ENCODE data around the gene LEUTX.

LEUTX gene

GRCh38 chr19:39825093-39825463 lies 46.4 kb downstream of the LEUTX start:
- no peak for DNase-seq

DNA sequence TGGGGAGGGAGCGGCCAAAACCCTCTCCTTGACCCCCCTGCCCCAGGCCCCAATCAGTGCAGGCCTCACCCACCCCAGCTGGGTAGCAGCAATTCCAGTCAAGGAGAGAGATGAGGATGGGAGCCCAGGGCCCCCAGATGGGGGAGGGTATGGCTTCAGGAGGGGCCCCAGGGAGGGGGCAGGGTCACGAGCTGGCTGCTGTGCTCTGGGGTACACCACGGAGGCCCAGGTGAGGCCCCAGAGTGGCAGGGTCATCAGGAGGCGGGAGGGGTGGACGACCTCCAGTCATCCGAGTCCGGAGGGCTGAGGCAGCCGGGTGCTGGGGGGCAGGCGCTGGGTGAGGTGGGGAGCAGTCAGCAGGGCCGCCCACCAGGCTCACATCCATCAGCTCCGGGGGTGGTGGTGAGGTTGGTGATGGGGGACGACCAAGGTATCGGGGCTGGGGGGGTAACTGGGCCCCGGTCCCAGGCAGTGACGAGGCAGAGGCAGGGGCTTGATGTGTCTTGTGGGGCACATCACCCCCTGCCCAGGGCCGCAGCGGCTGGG lies 47.0 kb downstream of the LEUTX start:
- no peak for DNase-seq

GRCh38 chr19:39826311-39826945 lies 47.8 kb downstream of the LEUTX start:
- DNase-seq, result no peak

- no peak for DNase-seq
These were observed 48.6 kb downstream of the LEUTX start for GRCh38 chr19:39827216-39827615.

- DNase-seq, result peak; percentile 80
These were observed 49.5 kb downstream of the LEUTX start for GRCh38 chr19:39828015-39828653.

DNA sequence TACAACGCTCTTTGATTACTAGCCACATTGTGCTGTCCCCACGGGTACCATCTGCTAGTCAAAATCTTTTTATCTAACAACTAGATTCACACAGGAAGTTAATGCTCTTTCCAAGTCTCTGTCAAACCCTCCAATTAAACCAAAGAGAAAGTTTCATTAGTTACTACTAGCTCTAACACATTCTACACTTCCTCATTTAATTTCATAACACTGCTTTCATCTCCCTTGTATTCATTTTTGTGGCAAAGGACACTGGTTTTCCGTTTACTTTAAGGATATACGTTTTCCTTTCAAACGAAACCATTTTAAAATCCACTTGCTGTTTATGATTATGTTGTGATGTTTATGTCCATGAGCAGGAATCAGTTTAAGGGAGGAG lies 50.0 kb downstream of the LEUTX start:
- DNase-seq, result no peak

DNA sequence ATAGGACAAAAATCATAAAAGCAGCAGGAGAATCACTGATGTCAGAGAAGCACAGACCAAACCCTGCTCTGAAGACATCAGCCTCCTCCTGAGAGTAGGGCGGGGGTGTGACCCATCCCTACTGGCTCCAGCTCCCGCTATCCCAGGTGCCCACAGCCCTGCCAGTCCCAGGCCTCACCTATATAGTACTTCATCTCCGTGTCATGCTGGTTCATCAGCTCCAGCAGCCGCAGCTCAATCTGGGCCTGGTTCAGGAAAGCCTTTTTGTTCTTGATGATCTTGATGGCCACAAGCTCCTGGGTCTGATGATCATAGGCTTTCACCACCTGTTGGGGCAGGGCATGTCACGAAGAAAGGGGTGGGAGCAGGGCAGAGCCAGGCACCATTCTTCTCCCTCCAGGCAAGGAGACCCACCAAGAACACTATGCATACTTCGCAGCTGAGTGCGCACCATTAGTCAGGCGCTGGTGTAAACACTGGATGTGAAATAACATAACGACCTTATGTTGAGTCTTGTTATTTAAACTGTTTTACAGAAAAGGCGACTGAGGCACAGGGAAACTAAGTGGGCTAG lies 51.1 kb downstream of the LEUTX start:
- no peak for DNase-seq

DNA sequence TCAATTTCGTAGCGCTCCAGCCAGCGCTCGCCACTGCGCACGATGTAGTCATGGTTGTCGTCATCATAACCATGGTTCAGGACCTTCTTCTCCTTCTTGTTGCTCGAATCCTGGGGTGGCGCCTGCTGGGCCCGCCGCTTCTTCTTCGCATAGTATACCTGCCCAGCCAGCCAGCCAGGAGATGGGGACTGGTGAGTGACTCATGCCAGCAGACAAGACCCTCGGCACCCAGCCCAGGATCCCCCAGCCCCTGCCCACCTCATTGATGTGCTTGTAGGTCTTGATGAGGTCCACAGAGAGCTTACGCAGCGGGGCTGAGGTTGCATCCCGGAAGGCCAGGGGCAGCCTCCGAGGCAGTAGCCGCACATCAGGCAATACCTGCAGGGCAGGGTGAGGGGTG lies 51.8 kb downstream of the LEUTX start:
- no peak for DNase-seq

DNA sequence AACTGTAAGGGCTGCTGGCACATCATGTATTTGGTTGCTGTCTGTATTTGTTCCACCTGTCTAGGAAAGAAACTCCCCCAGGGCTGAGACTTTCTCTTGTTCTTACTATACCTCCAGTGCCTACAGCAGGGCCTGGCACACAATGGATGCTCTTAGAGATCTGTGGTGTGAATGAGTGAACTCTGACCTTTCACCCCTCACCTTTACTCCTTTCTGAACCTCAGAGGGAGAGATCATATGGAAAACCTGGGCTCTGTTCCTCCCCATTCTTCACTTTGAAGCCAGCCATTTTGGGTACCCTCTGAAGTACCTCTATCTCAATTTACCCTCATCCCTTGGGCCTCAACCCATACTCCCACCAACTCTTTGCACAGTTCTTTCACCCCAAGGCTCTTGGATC lies 52.2 kb downstream of the LEUTX start:
- no peak for DNase-seq

- DNase-seq, result no peak
These were observed 53.0 kb downstream of the LEUTX start for GRCh38 chr19:39831679-39832078.

GRCh38 chr19:39832341-39833083 lies 53.9 kb downstream of the LEUTX start:
- DNase-seq, result no peak

DNA sequence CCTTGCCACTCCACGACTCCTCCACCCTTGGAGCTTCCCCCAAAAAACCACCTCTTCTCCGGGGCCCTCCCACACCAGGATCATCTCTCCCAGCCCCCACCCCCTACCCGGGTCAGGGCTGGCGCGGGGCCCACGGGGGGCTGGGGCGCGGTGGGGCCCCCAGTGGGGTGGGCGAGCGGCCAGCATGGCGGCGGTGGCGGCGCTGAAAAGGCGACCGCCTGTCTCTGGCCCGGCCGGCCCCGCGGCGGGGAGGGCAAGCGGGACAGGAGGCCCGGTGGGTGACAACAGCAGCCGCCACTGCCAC lies 54.5 kb downstream of the LEUTX start:
- no peak for DNase-seq

- DNase-seq, result peak; percentile 94
These were observed 55.0 kb downstream of the LEUTX start, which contains the start of gene DYRK1B for GRCh38 chr19:39833464-39834286. Gene DYRK1B (minus strand): TSS chr19:39834162. CDS start chr19:39831867, 2,295 bp downstream.

DNA sequence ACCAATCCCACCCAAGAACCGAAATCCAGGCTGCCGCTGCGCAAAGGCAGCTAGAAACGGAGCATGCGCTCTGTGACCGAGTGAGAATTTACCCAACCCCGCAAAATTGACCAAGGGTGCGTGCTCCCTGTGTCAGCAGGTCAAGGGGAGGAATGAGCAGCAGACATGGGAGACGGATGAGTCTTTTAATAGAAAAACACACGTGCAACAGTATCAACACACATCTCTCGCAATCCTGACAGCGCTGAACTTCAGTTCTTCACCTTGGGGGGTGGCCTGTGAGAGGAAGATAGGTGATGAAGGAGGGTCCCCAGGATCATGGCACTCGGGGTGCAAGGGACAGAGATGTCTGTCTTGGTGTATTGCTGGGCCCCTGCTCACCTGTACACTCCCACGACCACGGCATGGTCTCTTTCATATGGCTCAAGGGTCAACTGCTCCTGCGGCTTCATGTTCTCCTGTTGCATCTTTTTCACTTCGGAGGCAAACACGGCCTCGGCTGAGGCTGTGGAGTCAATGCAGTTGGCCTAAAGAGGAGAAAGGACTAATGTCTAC lies 55.7 kb downstream of the LEUTX start:
- DNase-seq, result no peak
